ENCODE results near the gene NOB1.
"Not testable (repeated sequence)": the region's sequence is repeated elsewhere in the genome, so short reads cannot be mapped to it uniquely, and the experiment has no call there.

NOB1 gene

DNA sequence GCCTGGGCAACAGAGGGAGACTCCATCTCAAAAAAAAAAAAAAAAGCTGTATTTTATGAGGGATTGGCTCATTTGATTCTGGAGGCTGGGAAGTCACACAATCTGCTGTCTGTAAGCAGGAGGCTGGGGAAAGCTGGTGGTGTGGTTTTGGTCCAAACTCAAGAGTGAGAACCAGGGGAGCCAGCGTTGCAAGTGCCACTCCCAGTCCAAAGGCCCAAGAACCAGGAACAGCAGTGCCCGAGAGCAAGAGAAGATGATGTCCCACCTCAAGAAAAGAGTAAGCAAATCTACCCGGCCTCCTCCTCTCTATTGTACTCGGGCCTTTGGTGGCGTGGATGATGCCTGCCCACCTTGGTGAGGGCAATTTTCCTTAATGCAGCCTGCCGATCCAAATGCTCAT, 22.6 kb downstream of the NOB1 start:
- no peaks in the 10 kb centered on the region for H3K9me3 ChIP-seq (ENCODE audit: low read length)
- no peak overlapping the region for H2AFZ ChIP-seq (ENCODE audit: low read length)
- H3K36me3 ChIP-seq (ENCODE audit: insufficient read depth, low read length), result no peaks in the 10 kb centered on the region
- H4K20me1 ChIP-seq (ENCODE audit: insufficient read depth, low read length), result no peaks in the 10 kb centered on the region
- no peak overlapping the region for H3K4me3 ChIP-seq (ENCODE audit: low read depth, low read length, poor library complexity, severe bottlenecking)
- H3K9ac ChIP-seq (ENCODE audit: low read length), result no peak overlapping the region
- no peak overlapping the region for H3K4me2 ChIP-seq (ENCODE audit: low read length)
- H3K9me2 ChIP-seq (ENCODE audit: low read depth, low read length), result no peaks in the 10 kb centered on the region
- H3K27me3 ChIP-seq (ENCODE audit: insufficient read depth, low read length), result no peaks in the 10 kb centered on the region
- no peaks in the 10 kb centered on the region for H3F3A ChIP-seq (ENCODE audit: insufficient read depth, low read length)
- H3K79me2 ChIP-seq (ENCODE audit: insufficient read depth, low read length), result no peaks in the 10 kb centered on the region
- TF ChIP-seq, protein P1, sequence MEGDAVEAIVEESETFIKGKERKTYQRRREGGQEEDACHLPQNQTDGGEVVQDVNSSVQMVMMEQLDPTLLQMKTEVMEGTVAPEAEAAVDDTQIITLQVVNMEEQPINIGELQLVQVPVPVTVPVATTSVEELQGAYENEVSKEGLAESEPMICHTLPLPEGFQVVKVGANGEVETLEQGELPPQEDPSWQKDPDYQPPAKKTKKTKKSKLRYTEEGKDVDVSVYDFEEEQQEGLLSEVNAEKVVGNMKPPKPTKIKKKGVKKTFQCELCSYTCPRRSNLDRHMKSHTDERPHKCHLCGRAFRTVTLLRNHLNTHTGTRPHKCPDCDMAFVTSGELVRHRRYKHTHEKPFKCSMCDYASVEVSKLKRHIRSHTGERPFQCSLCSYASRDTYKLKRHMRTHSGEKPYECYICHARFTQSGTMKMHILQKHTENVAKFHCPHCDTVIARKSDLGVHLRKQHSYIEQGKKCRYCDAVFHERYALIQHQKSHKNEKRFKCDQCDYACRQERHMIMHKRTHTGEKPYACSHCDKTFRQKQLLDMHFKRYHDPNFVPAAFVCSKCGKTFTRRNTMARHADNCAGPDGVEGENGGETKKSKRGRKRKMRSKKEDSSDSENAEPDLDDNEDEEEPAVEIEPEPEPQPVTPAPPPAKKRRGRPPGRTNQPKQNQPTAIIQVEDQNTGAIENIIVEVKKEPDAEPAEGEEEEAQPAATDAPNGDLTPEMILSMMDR (IDR thresholded peaks at IDR 0.05; ENCODE audit: low read length), result no peak
- TF ChIP-seq EZH2 (IDR thresholded peaks at IDR 0.05; ENCODE audit: borderline replicate concordance, low read length), result no peak
- no peak overlapping the region for H3K27ac ChIP-seq (ENCODE audit: low read depth, low read length, poor library complexity, severe bottlenecking)
- peaks cover 6% of the 10 kb centered on the region for H3K4me1 ChIP-seq (ENCODE audit: insufficient read depth, low read length, severe bottlenecking)

DNA sequence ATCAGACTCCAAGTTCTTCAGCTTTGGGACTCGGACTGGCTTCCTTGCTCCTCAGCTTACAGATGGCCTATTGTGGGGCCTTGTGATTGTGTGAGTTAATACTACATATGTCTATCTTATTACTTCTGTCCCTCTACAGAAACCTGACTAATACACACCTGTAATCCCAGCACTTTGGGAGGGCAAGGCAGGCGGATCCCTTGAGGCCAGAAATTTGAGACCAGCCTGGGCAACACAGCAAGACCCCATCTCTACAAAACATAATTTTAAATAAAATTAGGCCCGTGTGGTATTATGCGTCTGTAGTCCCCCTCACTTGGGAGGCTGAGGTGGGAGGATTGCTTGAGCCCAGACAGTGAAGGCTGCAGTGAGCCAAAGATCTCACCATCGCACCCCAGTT, 23.4 kb downstream of the NOB1 start:
- not testable (repeated sequence) for H3F3A ChIP-seq (ENCODE audit: insufficient read depth, low read length); H3K9me2 ChIP-seq (ENCODE audit: low read depth, low read length); H3K36me3 ChIP-seq (ENCODE audit: insufficient read depth, low read length); H3K79me2 ChIP-seq (ENCODE audit: insufficient read depth, low read length); H3K9ac ChIP-seq (ENCODE audit: low read length); H3K27ac ChIP-seq (ENCODE audit: low read depth, low read length, poor library complexity, severe bottlenecking); H3K4me3 ChIP-seq (ENCODE audit: low read depth, low read length, poor library complexity, severe bottlenecking); H3K4me2 ChIP-seq (ENCODE audit: low read length); H4K20me1 ChIP-seq (ENCODE audit: insufficient read depth, low read length); H3K27me3 ChIP-seq (ENCODE audit: insufficient read depth, low read length); H3K9me3 ChIP-seq (ENCODE audit: low read length); H2AFZ ChIP-seq (ENCODE audit: low read length)
- peaks cover 12% of the 10 kb centered on the region for H3K4me1 ChIP-seq (ENCODE audit: insufficient read depth, low read length, severe bottlenecking)

DNA sequence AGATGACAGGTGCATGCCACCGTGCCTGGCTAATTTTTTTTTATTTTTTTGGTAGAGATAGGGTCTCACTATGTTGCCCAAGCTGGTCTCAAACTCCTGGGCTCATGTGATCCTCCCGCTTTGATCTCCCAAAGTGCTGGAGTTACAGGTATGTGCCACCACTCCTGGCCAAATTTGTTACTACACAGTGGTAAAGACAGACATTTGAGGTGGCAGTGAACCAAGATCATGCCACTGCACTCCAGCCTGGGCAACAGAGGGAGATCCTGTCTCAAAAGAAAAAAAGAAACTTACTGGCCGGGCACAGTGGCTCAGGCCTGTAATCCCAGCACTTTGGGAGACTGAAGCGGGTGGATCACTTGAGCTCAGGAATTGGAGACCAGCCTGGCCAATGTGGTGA, 25.7 kb downstream of the NOB1 start:
- H3K36me3 ChIP-seq (ENCODE audit: insufficient read depth, low read length); H3K79me2 ChIP-seq (ENCODE audit: insufficient read depth, low read length); H3K4me3 ChIP-seq (ENCODE audit: low read depth, low read length, poor library complexity, severe bottlenecking); H3K9me3 ChIP-seq (ENCODE audit: low read length); H3K4me2 ChIP-seq (ENCODE audit: low read length); H3K27me3 ChIP-seq (ENCODE audit: insufficient read depth, low read length); H2AFZ ChIP-seq (ENCODE audit: low read length); H4K20me1 ChIP-seq (ENCODE audit: insufficient read depth, low read length); H3K27ac ChIP-seq (ENCODE audit: low read depth, low read length, poor library complexity, severe bottlenecking); H3K9me2 ChIP-seq (ENCODE audit: low read depth, low read length); H3K9ac ChIP-seq (ENCODE audit: low read length); H3F3A ChIP-seq (ENCODE audit: insufficient read depth, low read length): not testable (repeated sequence)
- H3K4me1 ChIP-seq (ENCODE audit: insufficient read depth, low read length, severe bottlenecking), result peaks cover 26% of the 10 kb centered on the region

DNA sequence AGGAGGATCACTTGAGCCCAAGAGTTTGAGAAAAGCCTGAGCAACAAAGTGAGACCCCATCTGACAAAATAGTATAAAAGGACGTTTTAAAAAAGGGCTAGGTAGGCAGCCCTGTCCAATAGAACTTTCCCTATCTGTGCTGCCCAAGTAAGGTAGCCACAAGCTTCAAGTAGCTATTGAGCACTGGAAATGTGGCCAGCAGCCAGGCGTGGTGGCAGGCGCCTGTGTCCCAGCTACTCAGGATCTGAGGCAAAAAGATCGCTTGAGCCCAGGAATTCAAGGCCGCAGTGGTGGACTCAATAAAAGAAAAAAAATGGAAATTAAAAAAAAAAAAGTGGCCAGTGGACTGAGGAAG, 26.8 kb downstream of the NOB1 start:
- H3F3A ChIP-seq (ENCODE audit: insufficient read depth, low read length), result no peaks in the 10 kb centered on the region
- H2AFZ ChIP-seq (ENCODE audit: low read length), result no peak overlapping the region
- no peak overlapping the region for H3K9ac ChIP-seq (ENCODE audit: low read length)
- H3K27ac ChIP-seq (ENCODE audit: low read depth, low read length, poor library complexity, severe bottlenecking), result no peak overlapping the region
- H3K4me1 ChIP-seq (ENCODE audit: insufficient read depth, low read length, severe bottlenecking), result peaks cover 26% of the 10 kb centered on the region
- H3K36me3 ChIP-seq (ENCODE audit: insufficient read depth, low read length), result no peaks in the 10 kb centered on the region
- H3K9me3 ChIP-seq (ENCODE audit: low read length), result no peaks in the 10 kb centered on the region
- no peaks in the 10 kb centered on the region for H3K79me2 ChIP-seq (ENCODE audit: insufficient read depth, low read length)
- H3K27me3 ChIP-seq (ENCODE audit: insufficient read depth, low read length), result no peaks in the 10 kb centered on the region
- H3K9me2 ChIP-seq (ENCODE audit: low read depth, low read length), result no peaks in the 10 kb centered on the region
- H3K4me2 ChIP-seq (ENCODE audit: low read length), result no peak overlapping the region
- H4K20me1 ChIP-seq (ENCODE audit: insufficient read depth, low read length), result no peaks in the 10 kb centered on the region
- no peak overlapping the region for H3K4me3 ChIP-seq (ENCODE audit: low read depth, low read length, poor library complexity, severe bottlenecking)
- TF ChIP-seq, protein P1 (IDR thresholded peaks at IDR 0.05; ENCODE audit: low read length), result no peak
- TF ChIP-seq EZH2 (IDR thresholded peaks at IDR 0.05; ENCODE audit: borderline replicate concordance, low read length), result no peak

Data from OCI-LY1 (cell line).